LNCAP (cell line): ENCODE measurements around the gene USP3.

Source experiments
- CTCF ChIP-seq: fragments of 450-650 bp; IDR thresholded peaks from 2 replicates; pipeline ENCODE4 v1.5.1; 2017; ENCODE audit warnings: mild to moderate bottlenecking

Gene USP3

GRCh38 chr15:63564093-63564492 lies 59.7 kb downstream of the USP3 start:
- no peak for TF ChIP-seq CTCF

GRCh38 chr15:63565536-63566186 lies 61.3 kb downstream of the USP3 start:
- no peak for TF ChIP-seq CTCF

- no peak for TF ChIP-seq CTCF
Measured at GRCh38 chr15:63572749-63573464, 68.5 kb downstream of the USP3 start.

GRCh38 chr15:63573533-63573932 lies 69.1 kb downstream of the USP3 start:
- no peak for TF ChIP-seq CTCF

GRCh38 chr15:63575312-63575711 lies 70.9 kb downstream of the USP3 start:
- TF ChIP-seq CTCF: no peak

- TF ChIP-seq CTCF: no peak
Measured at GRCh38 chr15:63576441-63576840, 72.0 kb downstream of the USP3 start.

GRCh38 chr15:63582179-63582578 lies 77.8 kb downstream of the USP3 start:
- TF ChIP-seq CTCF: no peak
